G401 (cell line): ENCODE results near the gene CDKAL1. TPM values are rescaled to one million over a fixed set of nuclear protein-coding genes. Genes with fewer than 3 reads are reported as not detected.

Experiments
- DNase-seq: peaks from one replicate; pipeline ENCODE4 v3.0.0-alpha.2; 2015; ENCODE audit warnings: low spot score
- in situ Hi-C: cut with HindIII; loops from 2 replicates; pipeline ENCODE4 v1.10.0; 2016; ENCODE audit warnings: low sequenced_read_pairs, mixed read lengths
- total RNA-seq: library from RNA; depleted of rRNA; stranded (reverse); fragments of >200 nt; shearing (Covaris generic); gene quantifications from 2 replicates; pipeline ENCODE4 v1.2.3, GENCODE V29; 2014; rRNA removed

CDKAL1 gene
- total RNA-seq, 1 experiment from 2014 or later = 25.7 TPM

DNA sequence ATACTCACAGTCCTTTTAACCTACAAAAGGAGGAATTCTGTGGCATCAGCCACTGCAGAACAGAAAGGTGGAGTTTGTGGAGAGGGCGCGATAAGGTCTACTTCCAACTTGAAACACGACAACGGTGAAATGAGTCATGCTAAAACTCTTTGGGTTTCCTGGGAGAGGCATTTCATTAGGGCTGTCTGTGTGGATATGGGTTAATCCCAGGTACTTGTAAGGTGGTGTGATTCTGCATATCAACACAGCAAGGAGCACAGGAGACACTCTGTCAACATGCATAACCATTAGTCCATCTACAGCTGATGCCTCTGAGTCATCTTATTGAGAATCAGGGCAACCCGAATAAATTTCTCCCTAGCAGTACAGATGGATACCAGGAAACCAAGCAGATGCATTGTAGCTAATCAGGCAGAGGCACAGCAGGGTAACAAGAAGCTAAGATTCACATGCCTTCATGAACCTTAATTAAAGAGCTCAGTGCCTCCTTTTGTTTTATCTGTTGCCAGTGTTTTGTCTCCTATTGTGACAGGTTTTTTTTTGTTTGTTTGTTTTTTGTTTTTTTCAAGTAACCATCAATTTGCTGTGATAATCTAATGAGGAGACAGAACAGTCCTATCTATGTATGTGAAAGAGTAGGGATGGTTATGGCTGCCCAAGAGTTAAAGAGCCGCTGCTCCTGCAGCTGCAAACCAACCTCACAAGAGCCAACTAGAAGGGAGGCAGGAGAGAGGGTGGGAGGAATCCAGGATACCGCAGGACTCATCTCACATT lies 743.5 kb downstream of the CDKAL1 start:
- DNase-seq = peak; percentile 82
- in situ Hi-C loops = no loop called here

DNA sequence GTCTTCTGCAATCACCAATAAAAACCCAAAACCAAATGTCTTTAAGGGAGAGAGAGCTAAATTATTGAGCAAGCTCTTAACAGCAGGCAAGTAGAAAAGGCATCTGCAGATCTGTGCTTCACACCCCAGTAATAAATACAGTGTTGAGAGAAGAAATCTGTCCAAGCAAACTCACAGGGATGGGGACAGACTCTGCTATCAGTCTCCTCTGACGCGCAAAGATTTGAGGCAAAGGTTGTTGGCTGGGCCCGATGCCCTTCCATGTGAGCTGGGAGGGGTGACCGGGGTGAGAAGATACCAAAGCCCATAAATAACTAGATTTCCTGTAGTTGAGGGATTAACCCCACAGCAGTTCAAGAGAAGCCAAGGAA lies 744.1 kb downstream of the CDKAL1 start:
- in situ Hi-C loops = no loop called here
- no peak for DNase-seq

DNA sequence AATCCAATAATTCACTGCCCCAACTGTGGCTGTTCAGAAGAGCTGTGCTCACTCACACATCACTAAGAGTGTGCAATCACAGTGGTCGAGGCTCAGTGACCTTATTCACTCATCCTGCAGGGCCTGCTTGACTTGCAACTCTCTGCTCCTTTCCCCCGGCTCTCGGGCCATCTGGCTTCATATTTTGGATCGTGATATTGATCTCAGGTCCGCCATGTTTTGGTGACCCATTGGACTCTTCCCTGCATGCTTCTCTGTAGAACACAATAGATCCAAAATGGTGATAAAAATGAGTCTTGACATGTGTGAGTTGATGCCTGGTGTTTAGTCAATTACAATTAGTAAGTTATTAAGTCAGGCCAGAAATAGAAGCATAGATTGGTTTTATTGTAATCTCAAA lies 745.4 kb downstream of the CDKAL1 start:
- DNase-seq = no peak
- in situ Hi-C loops = no loop called here

DNA sequence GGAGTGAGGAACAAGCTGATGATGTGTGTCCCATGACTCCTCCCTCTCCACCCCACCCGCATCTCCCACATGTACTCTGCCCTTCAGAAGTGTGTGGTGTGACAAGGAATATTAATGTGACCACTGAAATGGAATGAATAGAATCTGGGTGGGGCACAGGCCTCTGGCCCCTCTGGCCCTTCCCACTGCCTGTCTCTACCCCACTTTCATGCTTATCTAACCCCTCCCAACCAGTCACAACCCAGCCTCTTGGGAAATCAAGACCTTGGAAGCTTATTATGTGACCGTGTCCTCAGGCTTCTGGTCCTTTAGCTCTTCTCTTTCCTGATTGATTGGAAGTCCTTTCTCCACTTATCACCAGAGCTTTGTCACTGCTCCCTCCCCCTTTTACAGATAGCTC lies 747.1 kb downstream of the CDKAL1 start:
- in situ Hi-C loops = no loop called here
- no peak for DNase-seq

Other genes starting within 250 kb of the CDKAL1 start
- 9.0 and 12.5 TPM in 2 replicates for gene E2F3, start 132.6 kb upstream of the CDKAL1 start, total RNA-seq